Bronchial epithelial cell (primary cell): ENCODE measurements around the gene RILPL2. TPM values are rescaled to one million over a fixed set of nuclear protein-coding genes. Genes with fewer than 3 reads are reported as not detected.
"Not testable (repeated sequence)": the region's sequence is repeated elsewhere in the genome, so short reads cannot be mapped to it uniquely, and the experiment has no call there.

Source experiments
- DNase-seq: peaks from one replicate; pipeline ENCODE4 v3.0.0-alpha.2; 2010; ENCODE audit warnings: low read depth
- FAIRE-seq: peaks from 2 replicates; lab custom pipeline; 2011; peaks lifted over from hg19 to GRCh38; lab: Jason Lieb, UNC
- H3K27me3 ChIP-seq: 2 replicates; pipeline ENCODE4 v1.5.1; 2011; ENCODE audit warnings: low read length; ENCODE audit not compliant: control insufficient read depth, insufficient read depth
- H3K36me3 ChIP-seq: 2 replicates; pipeline ENCODE4 v1.5.1; 2011; ENCODE audit warnings: low read length; ENCODE audit not compliant: control insufficient read depth, insufficient read depth
- H3K4me3 ChIP-seq: 2 replicates; pipeline ENCODE4 v1.5.1; 2011; ENCODE audit warnings: mild to moderate bottlenecking, low read depth, low read length, control low read depth
- total RNA-seq: library from RNA; depleted of rRNA; stranded (reverse); fragments of >200 nt; gene quantifications from 2 replicates; pipeline ENCODE4 v1.2.1, GENCODE V29; 2014
- TF ChIP-seq, protein P1 (sequence below): IDR thresholded peaks from 2 replicates; pipeline ENCODE4 v1.5.1; 2011; ENCODE audit warnings: mild to moderate bottlenecking, moderate library complexity, low read length, control low read depth, inconsistent platforms; ENCODE audit not compliant: insufficient read depth, severe bottlenecking

RILPL2 gene
- total RNA-seq, 1 donor from 2014 or later: 3.9 TPM

DNA sequence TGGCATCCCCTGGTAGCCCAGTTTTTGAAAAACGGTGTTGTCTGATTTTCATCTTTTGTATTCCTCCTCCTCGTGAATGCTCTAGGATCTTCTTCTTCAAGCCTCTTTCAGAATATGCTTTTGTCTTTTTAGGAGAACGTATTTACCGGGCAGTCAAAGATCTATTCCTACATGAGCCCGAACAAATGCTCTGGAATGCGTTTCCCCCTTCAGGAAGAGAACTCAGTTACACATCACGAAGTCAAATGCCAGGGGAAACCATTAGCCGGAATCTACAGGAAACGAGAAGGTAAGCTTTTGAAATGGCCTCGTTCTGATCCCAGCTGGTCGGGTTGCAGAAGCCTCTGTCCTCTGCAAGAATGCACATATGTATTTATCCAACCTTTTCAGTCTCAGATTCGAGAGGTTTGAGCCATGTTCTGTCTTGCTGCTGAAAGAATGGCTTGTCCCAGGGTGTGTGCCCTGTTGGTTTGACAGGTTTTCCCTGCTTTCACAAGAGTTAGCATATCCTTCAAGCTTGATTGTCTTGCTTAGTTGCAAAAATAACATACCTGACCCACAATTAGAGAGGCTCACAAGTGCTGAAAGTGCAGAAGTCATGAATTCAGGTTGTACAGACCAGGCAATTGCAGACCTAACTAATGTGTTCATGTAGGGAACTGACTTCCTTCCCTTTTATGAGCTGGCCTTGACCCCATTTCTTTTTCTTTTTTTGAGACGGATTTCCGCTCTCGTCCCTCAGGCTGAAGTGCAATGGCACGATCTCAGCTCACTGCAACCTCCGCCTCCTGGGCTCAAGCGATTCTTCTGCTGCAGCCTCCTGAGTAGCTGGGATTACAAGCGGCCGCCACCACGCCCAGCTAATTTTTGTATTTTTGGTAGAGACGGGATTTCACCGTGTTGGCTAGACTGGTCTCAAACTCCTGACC is 45.7 kb downstream of the RILPL2 start:
- FAIRE-seq (no peak), DNase-seq (peak; percentile 35)
- H3K27me3 ChIP-seq: no peaks in the 10 kb centered on the region
- peak overlapping the region; percentile 56 for H3K4me3 ChIP-seq
- H3K36me3 ChIP-seq: peaks cover 17% of the 10 kb centered on the region
- TF ChIP-seq, protein P1, sequence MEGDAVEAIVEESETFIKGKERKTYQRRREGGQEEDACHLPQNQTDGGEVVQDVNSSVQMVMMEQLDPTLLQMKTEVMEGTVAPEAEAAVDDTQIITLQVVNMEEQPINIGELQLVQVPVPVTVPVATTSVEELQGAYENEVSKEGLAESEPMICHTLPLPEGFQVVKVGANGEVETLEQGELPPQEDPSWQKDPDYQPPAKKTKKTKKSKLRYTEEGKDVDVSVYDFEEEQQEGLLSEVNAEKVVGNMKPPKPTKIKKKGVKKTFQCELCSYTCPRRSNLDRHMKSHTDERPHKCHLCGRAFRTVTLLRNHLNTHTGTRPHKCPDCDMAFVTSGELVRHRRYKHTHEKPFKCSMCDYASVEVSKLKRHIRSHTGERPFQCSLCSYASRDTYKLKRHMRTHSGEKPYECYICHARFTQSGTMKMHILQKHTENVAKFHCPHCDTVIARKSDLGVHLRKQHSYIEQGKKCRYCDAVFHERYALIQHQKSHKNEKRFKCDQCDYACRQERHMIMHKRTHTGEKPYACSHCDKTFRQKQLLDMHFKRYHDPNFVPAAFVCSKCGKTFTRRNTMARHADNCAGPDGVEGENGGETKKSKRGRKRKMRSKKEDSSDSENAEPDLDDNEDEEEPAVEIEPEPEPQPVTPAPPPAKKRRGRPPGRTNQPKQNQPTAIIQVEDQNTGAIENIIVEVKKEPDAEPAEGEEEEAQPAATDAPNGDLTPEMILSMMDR: no peak

DNA sequence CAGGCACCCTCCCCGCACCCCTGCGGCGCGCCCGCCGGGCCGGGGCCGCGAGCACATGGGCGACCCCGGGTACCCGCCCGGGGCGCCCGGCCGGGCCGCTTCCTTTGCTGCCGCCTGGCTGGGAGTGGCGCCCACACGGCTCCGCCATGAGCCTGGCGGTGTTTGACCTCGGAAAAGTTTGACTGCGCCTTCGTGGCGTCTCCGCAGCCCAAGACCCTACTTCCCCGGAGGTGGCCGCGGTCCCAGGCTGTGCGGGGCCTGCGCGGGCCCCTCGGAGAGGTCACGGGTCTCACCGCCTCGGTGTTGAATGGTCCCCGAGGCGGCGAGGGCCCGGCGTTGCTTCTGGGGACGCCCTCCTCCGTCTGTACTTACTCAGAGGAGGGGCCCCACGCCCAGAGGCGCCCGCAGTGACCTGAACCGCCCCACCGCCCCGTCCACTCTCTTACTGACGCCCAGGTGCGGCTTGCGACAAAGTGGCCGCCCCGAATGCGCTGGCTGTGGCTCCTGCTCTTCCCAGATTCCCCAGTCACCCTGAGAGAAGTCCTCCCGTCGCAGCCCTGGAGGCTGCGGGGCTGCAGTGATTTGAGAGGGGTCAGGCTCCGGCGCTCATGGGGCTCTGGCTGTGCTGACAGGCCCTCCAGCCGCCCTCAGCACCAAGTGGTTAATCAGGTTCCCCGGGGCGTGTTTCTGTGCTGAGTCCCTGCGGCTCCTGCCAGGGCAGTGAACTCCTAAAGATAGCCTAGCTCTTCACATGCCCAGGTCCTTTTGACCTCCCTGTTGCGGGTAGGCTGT is 46.7 kb downstream of the RILPL2 start:
- no peak for FAIRE-seq
- TF ChIP-seq, protein P1: peak; percentile 10
- H3K36me3 ChIP-seq: peaks cover 15% of the 10 kb centered on the region
- DNase-seq: peak; percentile 46
- H3K27me3 ChIP-seq: no peaks in the 10 kb centered on the region
- H3K4me3 ChIP-seq: peak overlapping the region; percentile 56

DNA sequence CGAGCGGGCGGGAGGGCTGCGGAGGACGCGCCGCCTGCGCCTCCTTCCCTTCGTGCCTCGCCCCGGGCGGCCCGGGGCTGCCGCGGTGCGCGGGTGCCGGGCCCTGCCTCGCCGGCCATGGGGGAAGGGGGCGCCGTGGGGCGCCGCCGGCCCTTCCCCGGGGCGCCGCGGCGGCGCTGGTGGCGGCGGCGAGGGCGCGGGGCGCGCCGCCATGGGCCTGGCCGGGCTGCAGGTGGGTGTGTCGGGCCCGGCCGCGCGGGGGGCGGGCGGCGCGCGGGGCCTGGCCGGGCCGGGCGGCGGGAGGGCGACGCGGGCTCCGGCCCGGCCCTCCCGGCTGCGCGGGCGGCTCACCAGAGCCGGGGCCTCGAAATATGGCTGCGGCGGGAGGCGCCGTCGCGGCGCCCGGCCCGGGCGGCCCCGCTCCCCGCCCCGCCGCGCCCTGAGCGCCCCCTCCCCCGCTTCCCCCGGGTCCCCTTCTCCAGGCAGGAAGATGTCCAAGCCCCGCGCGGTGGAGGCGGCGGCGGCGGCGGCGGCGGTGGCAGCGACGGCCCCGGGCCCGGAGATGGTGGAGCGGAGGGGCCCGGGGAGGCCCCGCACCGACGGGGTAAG is 47.4 kb downstream of the RILPL2 start:
- TF ChIP-seq, protein P1: no peak
- Histone ChIP-seq H3K36me3 (peaks cover 10% of the 10 kb centered on the region), H3K4me3 (peak overlapping the region; percentile 56), H3K27me3 (no peaks in the 10 kb centered on the region)
- DNase-seq (no peak), FAIRE-seq (no peak)

DNA sequence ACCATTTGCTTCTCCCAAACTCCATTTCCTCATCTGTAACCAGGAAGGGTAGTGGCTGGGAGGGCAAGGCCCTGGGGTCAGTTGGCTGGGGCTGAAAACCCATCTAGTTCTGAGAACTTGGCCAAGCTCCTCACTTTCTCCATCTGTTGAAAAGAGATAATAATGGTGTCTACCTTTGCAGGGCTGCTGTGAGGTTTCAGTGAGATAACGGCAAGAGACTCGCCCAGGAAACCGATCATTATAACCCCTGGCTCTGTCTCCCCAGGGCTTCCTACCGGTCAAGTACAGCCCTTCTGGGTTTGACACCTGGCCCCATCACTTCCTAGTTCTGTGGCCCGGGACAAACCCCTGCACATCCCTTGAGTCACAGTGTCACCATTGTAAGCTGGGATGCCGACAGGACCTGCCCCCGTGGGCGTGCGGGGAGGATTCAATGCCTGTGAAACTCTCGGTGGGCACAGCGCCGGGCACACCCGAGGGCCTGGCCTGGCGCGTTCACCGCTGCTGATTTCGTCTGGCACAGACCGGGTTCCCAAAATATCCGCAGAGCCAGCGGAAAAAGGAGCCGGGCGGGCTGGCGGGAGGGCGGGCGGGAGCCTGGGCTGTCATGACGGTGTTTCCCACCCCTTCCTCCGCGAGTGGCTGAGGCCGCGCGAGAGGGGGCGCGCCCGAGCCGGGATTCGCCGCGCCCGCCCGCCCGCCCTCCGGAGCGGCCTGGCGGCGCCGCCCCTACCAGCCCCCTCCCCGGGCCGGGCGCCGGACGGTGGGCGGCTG is 48.1 kb downstream of the RILPL2 start:
- no peaks in the 10 kb centered on the region for H3K27me3 ChIP-seq
- no peak for FAIRE-seq
- peak; percentile 41 for DNase-seq
- peak overlapping the region; percentile 56 for H3K4me3 ChIP-seq
- TF ChIP-seq, protein P1: no peak
- H3K36me3 ChIP-seq: peaks cover 10% of the 10 kb centered on the region

DNA sequence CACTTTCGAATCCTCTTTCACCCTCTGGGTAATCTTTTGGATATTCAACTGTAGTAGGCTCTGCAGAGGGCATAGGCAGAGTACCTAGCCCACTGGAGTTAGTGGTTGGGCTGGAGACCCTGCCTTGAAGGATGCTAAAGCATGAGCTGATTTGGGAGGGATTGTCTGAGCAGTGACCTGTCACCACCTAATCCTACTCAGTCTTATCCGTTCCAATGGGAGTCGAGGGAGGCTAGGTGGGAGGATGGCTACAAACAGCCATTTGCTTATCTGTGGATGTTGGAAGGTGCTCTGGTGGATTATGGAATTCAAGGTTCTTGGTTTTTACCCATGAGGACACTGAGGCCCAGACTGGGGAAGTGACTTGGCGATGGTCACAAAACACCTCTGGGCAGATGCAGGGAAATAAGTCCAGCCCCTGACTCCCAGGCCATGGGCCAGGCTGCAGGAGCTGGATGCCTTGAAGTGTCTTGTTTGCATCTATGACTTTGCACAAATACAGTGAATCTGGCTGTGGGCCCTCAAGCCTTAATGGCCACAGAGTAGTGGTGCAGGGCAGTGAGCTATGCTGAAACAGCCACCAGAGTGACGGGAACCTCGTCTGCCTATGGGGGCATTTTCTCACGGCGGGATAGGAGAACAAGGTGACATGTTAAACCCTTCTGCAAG is 48.8 kb downstream of the RILPL2 start:
- no peak for FAIRE-seq
- Histone ChIP-seq H3K27me3 (no peaks in the 10 kb centered on the region), H3K36me3 (peaks cover 10% of the 10 kb centered on the region), H3K4me3 (no peak overlapping the region)
- DNase-seq: no peak
- TF ChIP-seq, protein P1: no peak

DNA sequence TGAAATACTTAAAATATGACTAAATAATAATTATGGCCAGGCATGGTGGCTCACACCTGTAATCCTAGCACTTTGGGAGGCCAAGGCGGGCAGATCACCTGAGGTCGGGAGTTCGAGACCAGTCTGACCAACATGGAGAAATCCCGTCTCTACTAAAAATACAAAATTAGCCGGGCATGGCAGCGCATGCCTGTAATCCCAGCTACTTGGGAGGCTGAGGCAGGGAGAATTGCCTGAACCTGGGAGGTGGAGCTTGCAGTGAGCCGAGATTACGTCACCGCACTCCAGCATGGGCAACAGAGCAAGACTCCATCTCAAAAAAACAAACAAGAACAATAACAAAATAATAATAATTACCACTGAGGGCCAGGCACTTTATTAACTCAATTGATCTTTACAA is 50.9 kb downstream of the RILPL2 start:
- not testable (repeated sequence) for DNase-seq, H3K27me3 ChIP-seq, H3K4me3 ChIP-seq, FAIRE-seq, H3K36me3 ChIP-seq
